Smooth muscle cell (in vitro differentiated cells): ENCODE measurements around the gene ZFP64. TPM values are rescaled to one million over a fixed set of nuclear protein-coding genes. Genes with fewer than 3 reads are reported as not detected.
"Not testable (repeated sequence)": the region's sequence is repeated elsewhere in the genome, so short reads cannot be mapped to it uniquely, and the experiment has no call there.

Source experiments
- DNase-seq: peaks from one replicate; lab custom pipeline; 2025; ENCODE audit not compliant: unreplicated experiment; lab: John Stamatoyannopoulos, UW
- H2AFZ ChIP-seq: fragments of 200-600 bp; sonication (generic); 2 replicates; pipeline ENCODE4 v1.6.0; 2016; ENCODE audit warnings: antibody characterized with exemption, low read depth, mild to moderate bottlenecking
- H3F3A ChIP-seq: fragments of 200-600 bp; sonication (generic); 2 replicates; pipeline ENCODE4 v1.6.0; 2017; ENCODE audit warnings: antibody characterized with exemption, low read depth
- H3K27ac ChIP-seq: fragments of 200-600 bp; sonication (generic); 2 replicates; pipeline ENCODE4 v1.5.1; 2016; ENCODE audit warnings: low read depth, mild to moderate bottlenecking
- H3K27me3 ChIP-seq: fragments of 200-600 bp; sonication (generic); 2 replicates; pipeline ENCODE4 v1.6.1; 2016; ENCODE audit warnings: low read depth, mild to moderate bottlenecking
- H3K36me3 ChIP-seq: fragments of 200-600 bp; sonication (generic); 2 replicates; pipeline ENCODE4 v1.5.1; 2016; ENCODE audit warnings: low read depth
- H3K4me1 ChIP-seq: fragments of 200-600 bp; sonication (generic); 2 replicates; pipeline ENCODE4 v1.5.1; 2016; ENCODE audit warnings: low read depth
- H3K4me2 ChIP-seq: fragments of 200-600 bp; sonication (generic); 2 replicates; pipeline ENCODE4 v1.6.0; 2016; ENCODE audit warnings: mild to moderate bottlenecking
- H3K4me3 ChIP-seq: fragments of 200-600 bp; sonication (generic); 2 replicates; pipeline ENCODE4 v1.5.1; 2016; ENCODE audit warnings: mild to moderate bottlenecking
- H3K79me2 ChIP-seq: fragments of 200-600 bp; sonication (generic); 2 replicates; pipeline ENCODE4 v1.6.0; 2016; ENCODE audit warnings: low read depth, mild to moderate bottlenecking
- H3K9ac ChIP-seq: fragments of 200-600 bp; sonication (generic); 2 replicates; pipeline ENCODE4 v1.6.0; 2016; ENCODE audit warnings: low read depth
- H3K9me3 ChIP-seq: fragments of 200-600 bp; sonication (generic); replicated peaks from 2 replicates; pipeline ENCODE4 v1.5.1; 2016; ENCODE audit warnings: low read depth
- H4K20me1 ChIP-seq: fragments of 200-600 bp; sonication (generic); 2 replicates; pipeline ENCODE4 v1.6.0; 2016; ENCODE audit warnings: low read depth
- CTCF ChIP-seq: fragments of 200-600 bp; sonication (generic); IDR thresholded peaks from 2 replicates; pipeline ENCODE4 v1.5.1; 2017; ENCODE audit warnings: borderline replicate concordance, mild to moderate bottlenecking, antibody characterized with exemption; ENCODE audit not compliant: insufficient read depth, poor library complexity, severe bottlenecking
- WGBS: methylation state at CpG from one replicate; pipeline ENCODE4 v1.1.7; 2016; ENCODE audit warnings: low lambda C conversion rate; 5-methylcytosine and 5-hydroxymethylcytosine counted together
- polyA plus RNA-seq: library from polyadenylated mRNA; unstranded; fragments of >200 nt; fragmentation: Nextera tagmentation; extraction: Ambion mirVana; gene quantifications from 2 replicates; pipeline ENCODE4 v1.2.1, GENCODE V29; 2016
- total RNA-seq: library from RNA; depleted of rRNA; stranded (reverse); fragments of >200 nt; gene quantifications from 2 replicates; pipeline ENCODE4 v1.2.3, GENCODE V29; 2014

The ZFP64 gene
- total and polyA plus RNA-seq, 2 experiments from 2014 or later, result 8.6 to 19.8 TPM

GRCh38 chr20:52193886-52194545 is 2.4 kb upstream of the ZFP64 start:
- TF ChIP-seq CTCF, result no peak
- peaks cover 12% of the 10 kb centered on the region for H3K79me2 ChIP-seq
- DNase-seq, result no peak
- H3K27me3 ChIP-seq, result no peaks in the 10 kb centered on the region
- 94% methylated on average over 9 of the region's 9 CpGs for WGBS
- no peaks in the 10 kb centered on the region for H3F3A ChIP-seq
- no peaks in the 10 kb centered on the region for H3K36me3 ChIP-seq
- H3K9me3 ChIP-seq, result no peaks in the 10 kb centered on the region
- H3K9ac ChIP-seq, result no peak overlapping the region
- peaks cover 6% of the 10 kb centered on the region for H3K4me1 ChIP-seq
- no peak overlapping the region for H2AFZ ChIP-seq
- no peak overlapping the region for H3K4me2 ChIP-seq
- H3K4me3 ChIP-seq, result no peak overlapping the region
- H4K20me1 ChIP-seq, result peaks cover 4% of the 10 kb centered on the region
- H3K27ac ChIP-seq, result no peak overlapping the region

- no peaks in the 10 kb centered on the region for H3K9me3 ChIP-seq
- no peak overlapping the region for H3K27ac ChIP-seq
- H3K4me2 ChIP-seq, result no peak overlapping the region
- no peaks in the 10 kb centered on the region for H3K27me3 ChIP-seq
- H2AFZ ChIP-seq, result no peak overlapping the region
- H3F3A ChIP-seq, result no peaks in the 10 kb centered on the region
- peaks cover 4% of the 10 kb centered on the region for H4K20me1 ChIP-seq
- peaks cover 19% of the 10 kb centered on the region for H3K79me2 ChIP-seq
- DNase-seq, result no peak
- no peak for TF ChIP-seq CTCF
- H3K36me3 ChIP-seq, result no peaks in the 10 kb centered on the region
- 72% methylated on average over 1 of the region's 1 CpG for WGBS
- H3K4me1 ChIP-seq, result peaks cover 6% of the 10 kb centered on the region
- no peak overlapping the region for H3K9ac ChIP-seq
- H3K4me3 ChIP-seq, result no peak overlapping the region
These were observed 1.6 kb upstream of the ZFP64 start for GRCh38 chr20:52193133-52193532.

GRCh38 chr20:52192719-52193007 is 1.1 kb upstream of the ZFP64 start:
- H3K9me3 ChIP-seq, H3K36me3 ChIP-seq, DNase-seq, H3K4me1 ChIP-seq, H4K20me1 ChIP-seq, H3K27ac ChIP-seq, H3F3A ChIP-seq, H3K27me3 ChIP-seq, H3K9ac ChIP-seq: not testable (repeated sequence)
- Histone ChIP-seq H3K4me2 (peak overlapping the region; percentile 92), H3K4me3 (peak overlapping the region; percentile 96), H3K79me2 (peaks cover 22% of the 10 kb centered on the region), H2AFZ (peak overlapping the region; percentile 98)
- WGBS, result 77% methylated on average over 2 of the region's 2 CpGs

- Histone ChIP-seq H4K20me1 (peaks cover 12% of the 10 kb centered on the region), H2AFZ (peak overlapping the region; percentile 98), H3K27ac (no peak overlapping the region), H3K4me1 (peaks cover 6% of the 10 kb centered on the region), H3K9ac (peak overlapping the region; percentile 55), H3K4me3 (peak overlapping the region; percentile 96), H3F3A (no peaks in the 10 kb centered on the region), H3K4me2 (peak overlapping the region; percentile 92), H3K9me3 (no peaks in the 10 kb centered on the region), H3K36me3 (no peaks in the 10 kb centered on the region), H3K79me2 (peaks cover 26% of the 10 kb centered on the region), H3K27me3 (no peaks in the 10 kb centered on the region)
- DNase-seq, result no peak
- WGBS, result 1% methylated on average over 61 of the region's 61 CpGs
- TF ChIP-seq CTCF, result no peak
These were observed 538 bp upstream of the ZFP64 start for GRCh38 chr20:52191916-52192718.
